Adrenal gland (tissue), 12 donors: ENCODE measurements around the gene SLC25A52. TPM values are rescaled to one million over a fixed set of nuclear protein-coding genes. Genes with fewer than 3 reads are reported as not detected.
"Not testable (repeated sequence)": the region's sequence is repeated elsewhere in the genome, so short reads cannot be mapped to it uniquely, and the experiment has no call there.

ENCODE experiments used
- DNase-seq, 7 donors: peaks; one replicate each; pipeline ENCODE4 v3.0.0-alpha.2; 2019 to 2020
- H3K27ac ChIP-seq, 5 donors: fragments of 200-600 bp; sonication (generic) in 4 of 5; 1 replicate in 3 of 5; 2 replicates in 2 of 5; pipeline versions ENCODE4 v1.5.1 to v1.8.0; 2016 to 2020; ENCODE audit warnings: mild to moderate bottlenecking in 1 of 5
- H3K27me3 ChIP-seq: fragments of 200-600 bp; 2 replicates; pipeline ENCODE4 v1.8.0; 2021
- H3K36me3 ChIP-seq, 2 donors: fragments of 200-600 bp; replicated peaks in 1 of 2; 1 replicate in 1 of 2; 2 replicates in 1 of 2; pipeline versions ENCODE4 v1.5.1 to v1.8.0; 2018 to 2022
- H3K4me1 ChIP-seq, 2 donors: fragments of 200-600 bp; replicated peaks in 1 of 2; 1 replicate in 1 of 2; 2 replicates in 1 of 2; pipeline versions ENCODE4 v1.5.1 to v1.8.0; 2018 to 2021
- H3K4me3 ChIP-seq, 4 donors: fragments of 200-600 bp; sonication (generic) in 3 of 4; one replicate each; pipeline ENCODE4 v1.5.1; 2016 to 2018
- H3K9me3 ChIP-seq, 3 donors: fragments of 200-600 bp; sonication (generic) in 1 of 3; replicated peaks in 1 of 3; 1 replicate in 2 of 3; 2 replicates in 1 of 3; pipeline versions ENCODE4 v1.5.1 to v1.8.0; 2016 to 2021
- CTCF ChIP-seq, 6 experiments: fragments of 450-650 bp in 4 of 6; fragments of 200-600 bp in 2 of 6; sonication (generic) in 1 of 6; IDR thresholded peaks; 1 replicate in 5 of 6; 2 replicates in 1 of 6; pipeline versions ENCODE4 v1.5.1 to v1.8.0; 2016 to 2021; ENCODE audit warnings: antibody characterized with exemption in 6 of 6, mild to moderate bottlenecking in 2 of 6, moderate library complexity in 1 of 6
- POLR2A ChIP-seq, 2 donors: fragments of 450-650 bp; IDR thresholded peaks; one replicate each; pipeline ENCODE4 v1.6.1; 2017; ENCODE audit warnings: antibody characterized with exemption in 2 of 2, mild to moderate bottlenecking in 2 of 2, moderate library complexity in 1 of 2
- WGBS, 4 donors: extraction: QIAGEN DNeasy Blood & Tissue Kit in 2 of 4; methylation state at CpG; one replicate each; pipeline versions ENCODE4 v1.1.5 to v1.1.7; 2013 to 2017; 5-methylcytosine and 5-hydroxymethylcytosine counted together
- intact Hi-C, 2 donors: fragments of 100-400 bp; cut with DNase I; formaldehyde crosslinking; loops; one replicate each; pipeline versions ENCODE4 v1.14.1 to v1.15.0; 2022 to 2023
- polyA plus RNA-seq, 3 donors: library from polyadenylated mRNA; stranded (reverse); fragments of 200-250 nt in 2 of 3; fragments of 350-450 nt in 1 of 3; fragmentation: Illumina TruSeq in 1 of 3; extraction: RNeasy Lipid Tissue Mini Kit (QIAGEN cat#74804) in 1 of 3; gene quantifications; one replicate each; pipeline ENCODE4 v1.2.3, GENCODE V29; 2013 to 2014
- total RNA-seq, 9 donors: library from RNA; depleted of rRNA in 4 of 9; stranded (reverse); fragments of >200 nt in 4 of 9; fragments of 120-200 nt in 1 of 9; fragmentation: NEBNext Ultra II Directional in 1 of 9; extraction: Animal tissue kit (Norgen Biotek cat#: 25700) in 1 of 9; gene quantifications; one replicate each; pipeline versions ENCODE4 v1.1.0 to v1.2.4, GENCODE V29; 2013 to 2023
- donor health status: healthy with polysubstance abuse.
- donor health status: Bipolar disorder and iron deficiency.
- donor health status: DM: yes; HTN: yes; CAD: no.
- donor health status: DM: no; HTN: no; CAD: no.
- donor health status: DM: no; HTN: no; CAD: no.
- donor health status: DM: yes; HTN: yes; CAD: no.

Gene SLC25A52
- total and polyA plus RNA-seq, 12 donors, result 0.06 to 0.47 TPM; not detected in 10

- intact Hi-C loops, result loop anchor here in 1 of 2 donors (10.0 kb wide), 1 partner anchor 235 kb away; no protein-coding TSS in a partner anchor
- TF ChIP-seq CTCF (IDR thresholded peaks at IDR 0.05) (no peak), POLR2A (IDR thresholded peaks at IDR 0.05) (no peak)
- Histone ChIP-seq H3K4me3 (no peak overlapping the region), H3K27me3 (no peaks in the 10 kb centered on the region), H3K4me1 (no peaks in the 10 kb centered on the region), H3K9me3 (no peaks in the 10 kb centered on the region), H3K36me3 (no peaks in the 10 kb centered on the region), H3K27ac (no peak overlapping the region)
- 85 to 91% (median 86%) methylated on average over 3 of the region's 3 CpGs for WGBS, 4 donors
- DNase-seq, result no peak
These were observed 21.0 kb downstream of the SLC25A52 start for GRCh38 chr18:31739651-31740050.

- TF ChIP-seq POLR2A (IDR thresholded peaks at IDR 0.05) (no peak), CTCF (IDR thresholded peaks at IDR 0.05) (no peak)
These were observed 21.9 kb downstream of the SLC25A52 start for GRCh38 chr18:31738460-31739407.

GRCh38 chr18:31736630-31737029, 24.1 kb downstream of the SLC25A52 start:
- Histone ChIP-seq H3K4me1 (no peaks in the 10 kb centered on the region), H3K4me3 (no peak overlapping the region), H3K36me3 (no peaks in the 10 kb centered on the region), H3K27ac (no peak overlapping the region), H3K27me3 (no peaks in the 10 kb centered on the region), H3K9me3 (no peaks in the 10 kb centered on the region)
- intact Hi-C loops, result no loop called here
- TF ChIP-seq CTCF (IDR thresholded peaks at IDR 0.05) (no peak), POLR2A (IDR thresholded peaks at IDR 0.05) (no peak)
- 48 to 80% (median 64%) methylated on average over 2 of the region's 2 CpGs for WGBS, 4 donors
- DNase-seq, result peak in 1 of 7 donors; percentile 5

More at GRCh38 chr18:31738460-31739407, 21.9 kb downstream of the SLC25A52 start:
- intact Hi-C loops, result no loop called here
- no peaks in the 10 kb centered on the region for H3K36me3 ChIP-seq
- 74 to 89% (median 85%) methylated on average over 11 of the region's 11 CpGs for WGBS, 4 donors
- peak in 4 of 7 donors; percentile 18 to 39 (median 30) for DNase-seq
- no peaks in the 10 kb centered on the region for H3K4me1 ChIP-seq
- no peak overlapping the region for H3K4me3 ChIP-seq
- H3K27me3 ChIP-seq, result no peaks in the 10 kb centered on the region
- H3K27ac ChIP-seq, result no peak overlapping the region
- no peaks in the 10 kb centered on the region for H3K9me3 ChIP-seq

- no peaks in the 10 kb centered on the region for H3K27me3 ChIP-seq
- H3K4me3 ChIP-seq, result no peak overlapping the region
- no peak overlapping the region for H3K27ac ChIP-seq
- no peaks in the 10 kb centered on the region for H3K4me1 ChIP-seq
- WGBS, 4 donors, result 50 to 71% (median 69%) methylated on average over 3 of the region's 3 CpGs
- H3K36me3 ChIP-seq, result no peaks in the 10 kb centered on the region
- no peaks in the 10 kb centered on the region for H3K9me3 ChIP-seq
- no peak for DNase-seq
- intact Hi-C loops, result no loop called here
- TF ChIP-seq POLR2A (IDR thresholded peaks at IDR 0.05), result no peak
- no peak for TF ChIP-seq CTCF (IDR thresholded peaks at IDR 0.05)
These were observed 29.1 kb downstream of the SLC25A52 start for GRCh38 chr18:31731628-31732027.

- H3K36me3 ChIP-seq, H3K27me3 ChIP-seq, H3K4me3 ChIP-seq, DNase-seq, H3K9me3 ChIP-seq, H3K27ac ChIP-seq, H3K4me1 ChIP-seq: not testable (repeated sequence)
- intact Hi-C loops, result loop anchor here in 1 of 2 donors (10.0 kb wide), 1 partner anchor 174 kb away; no protein-coding TSS in a partner anchor
- WGBS, 4 donors, result 86 to 92% (median 91%) methylated on average over 2 of the region's 2 CpGs
These were observed 31.5 kb downstream of the SLC25A52 start for GRCh38 chr18:31729196-31729595.
